Upper lobe of left lung (tissue), 4 donors: Measurements from ENCODE around the gene E2F7.

Source experiments
- CTCF ChIP-seq, 6 experiments: fragments of 450-650 bp in 4 of 6; fragments of 200-600 bp in 2 of 6; sonication (generic) in 2 of 6; IDR thresholded peaks; one replicate each; pipeline ENCODE4 v1.5.1; 2016 to 2019; ENCODE audit warnings: antibody characterized with exemption in 6 of 6
- POLR2AphosphoS5 ChIP-seq, 2 donors: sonication (generic); formaldehyde crosslinking; IDR thresholded peaks; one replicate each; pipeline ENCODE4 v1.5.1; 2017; ENCODE audit warnings: antibody characterized with exemption in 2 of 2

- TF ChIP-seq POLR2AphosphoS5 (IDR thresholded peaks at IDR 0.05) (no peak), CTCF (IDR thresholded peaks at IDR 0.05) (no peak)
These were observed 20.6 kb downstream of the E2F7 start for GRCh38 chr12:77044721-77045120.
